ENCODE measurements around the gene OSBPL10.
"Not testable (repeated sequence)": the region's sequence is repeated elsewhere in the genome, so short reads cannot be mapped to it uniquely, and the experiment has no call there.

OSBPL10 gene, protein sequence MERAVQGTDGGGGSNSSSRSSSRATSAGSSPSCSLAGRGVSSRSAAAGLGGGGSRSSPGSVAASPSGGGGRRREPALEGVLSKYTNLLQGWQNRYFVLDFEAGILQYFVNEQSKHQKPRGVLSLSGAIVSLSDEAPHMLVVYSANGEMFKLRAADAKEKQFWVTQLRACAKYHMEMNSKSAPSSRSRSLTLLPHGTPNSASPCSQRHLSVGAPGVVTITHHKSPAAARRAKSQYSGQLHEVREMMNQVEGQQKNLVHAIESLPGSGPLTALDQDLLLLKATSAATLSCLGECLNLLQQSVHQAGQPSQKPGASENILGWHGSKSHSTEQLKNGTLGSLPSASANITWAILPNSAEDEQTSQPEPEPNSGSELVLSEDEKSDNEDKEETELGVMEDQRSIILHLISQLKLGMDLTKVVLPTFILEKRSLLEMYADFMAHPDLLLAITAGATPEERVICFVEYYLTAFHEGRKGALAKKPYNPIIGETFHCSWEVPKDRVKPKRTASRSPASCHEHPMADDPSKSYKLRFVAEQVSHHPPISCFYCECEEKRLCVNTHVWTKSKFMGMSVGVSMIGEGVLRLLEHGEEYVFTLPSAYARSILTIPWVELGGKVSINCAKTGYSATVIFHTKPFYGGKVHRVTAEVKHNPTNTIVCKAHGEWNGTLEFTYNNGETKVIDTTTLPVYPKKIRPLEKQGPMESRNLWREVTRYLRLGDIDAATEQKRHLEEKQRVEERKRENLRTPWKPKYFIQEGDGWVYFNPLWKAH

GRCh38 chr3:31981206-31982181 lies at the start of gene OSBPL10, which contains the start of gene ZNF860:
Gene OSBPL10, minus strand, starts transcription at chr3:31981262. Its CDS starts 83 bp downstream, at chr3:31981179.
Gene ZNF860, plus strand, starts transcription at chr3:31981750. Its CDS starts 7,330 bp downstream, at chr3:31989080.
- peak in 51 of 56 donors; percentile 8 to 81 (median 53) for DNase-seq

DNA sequence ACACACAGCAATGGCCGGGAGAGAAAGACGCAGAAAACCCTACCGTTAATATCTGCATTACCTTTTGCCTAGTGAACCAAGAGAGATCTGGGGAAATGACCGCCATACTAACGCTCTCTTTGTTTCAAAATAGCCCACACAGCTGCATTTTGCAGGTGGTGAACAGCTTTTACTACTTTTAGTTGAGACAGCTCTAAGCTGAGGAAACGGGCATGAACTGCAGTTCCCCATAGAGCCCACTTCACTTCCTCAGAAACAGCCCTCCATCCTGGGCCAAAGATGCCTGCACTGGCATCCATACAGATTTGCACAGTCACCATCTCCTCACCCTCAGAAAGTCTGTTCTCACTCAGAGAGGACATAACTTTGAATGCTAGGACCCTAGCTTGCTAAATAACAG lies 45.5 kb upstream of the OSBPL10 start:
- peak in 1 of 56 donors; percentile 3 for DNase-seq

GRCh38 chr3:32022947-32023346 lies 41.9 kb upstream of the OSBPL10 start:
- DNase-seq = no peak

DNA sequence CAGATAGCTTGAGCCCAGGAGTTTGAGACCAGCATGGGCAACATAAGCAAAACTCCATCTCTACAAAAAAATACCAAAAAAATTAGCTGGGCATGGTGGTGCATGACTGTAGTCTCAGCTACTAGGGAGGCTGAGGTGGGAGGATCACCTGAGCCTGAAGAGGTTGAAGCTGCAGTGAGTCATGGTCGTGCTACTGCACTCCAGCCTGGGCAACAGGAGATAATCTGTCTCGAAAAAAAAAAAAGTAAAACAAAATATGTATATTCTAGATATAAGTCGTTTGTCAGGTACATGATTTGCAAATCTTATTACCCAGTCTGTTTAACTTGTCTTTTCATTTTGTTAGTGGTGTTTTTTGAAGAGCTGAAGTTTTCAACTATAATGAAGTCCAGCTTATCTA lies 40.7 kb upstream of the OSBPL10 start:
- no peak for DNase-seq

DNA sequence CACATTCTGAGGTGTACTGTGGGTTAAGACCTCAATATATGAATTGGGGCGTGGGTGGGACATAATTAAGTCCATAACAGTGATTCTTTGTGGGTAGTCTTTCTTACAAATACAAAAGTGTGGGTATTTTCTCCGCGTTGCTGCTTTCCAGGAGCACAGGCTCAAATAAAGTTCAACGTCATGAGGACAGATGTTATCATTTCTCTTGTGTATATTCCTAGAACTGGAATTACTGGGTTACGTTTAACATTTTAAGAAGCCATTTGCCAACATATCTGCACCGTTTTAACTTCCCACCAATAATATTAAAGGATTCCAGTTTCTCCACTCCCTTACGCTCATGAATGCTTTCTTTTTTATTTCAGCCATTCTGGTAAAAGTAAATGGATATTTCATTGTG lies 40.1 kb upstream of the OSBPL10 start:
- no peak for DNase-seq

DNA sequence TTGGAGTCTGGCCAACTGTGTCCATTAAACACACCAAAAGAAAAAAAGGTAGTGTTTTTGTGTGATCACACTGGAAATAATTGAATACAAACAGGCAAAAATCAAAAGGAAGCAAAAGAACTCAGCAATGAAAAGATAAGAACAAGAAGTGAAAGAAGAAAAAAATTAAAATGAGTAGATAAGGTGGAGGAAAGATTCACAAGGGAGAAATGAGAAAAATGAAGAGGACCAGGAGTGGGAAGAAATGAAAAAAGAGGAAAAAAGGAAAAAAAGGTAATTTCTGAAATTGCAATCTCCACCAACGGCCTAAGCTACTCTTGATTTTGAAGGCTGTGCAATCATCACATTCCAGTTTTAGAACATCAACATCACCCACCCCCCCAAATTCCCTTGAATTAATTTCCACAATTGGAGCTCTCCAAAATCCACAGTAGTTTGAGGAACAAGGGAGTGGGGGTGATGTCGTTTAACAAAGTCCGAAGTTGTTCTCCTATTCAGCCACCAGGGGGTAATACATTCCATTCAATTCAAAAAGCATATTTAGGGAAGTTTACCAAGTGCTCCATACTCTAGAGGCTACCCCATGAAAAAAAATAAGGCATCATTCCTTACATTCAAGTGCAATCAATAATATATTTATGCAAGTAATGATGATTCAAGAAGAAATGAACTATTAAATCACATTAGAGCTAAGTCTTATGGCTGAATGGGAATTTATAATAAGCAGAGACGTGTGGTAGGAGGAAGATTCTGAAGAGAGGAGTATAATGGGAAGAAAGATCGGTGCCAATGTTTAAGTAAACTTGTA lies 37.9 kb upstream of the OSBPL10 start:
- peak in 4 of 56 donors; percentile 2 to 30 (median 10) for DNase-seq

- DNase-seq = no peak
These were observed 36.2 kb upstream of the OSBPL10 start for GRCh38 chr3:32017286-32017685.

GRCh38 chr3:32015638-32016037 lies 34.6 kb upstream of the OSBPL10 start:
- not testable (repeated sequence) for DNase-seq

DNA sequence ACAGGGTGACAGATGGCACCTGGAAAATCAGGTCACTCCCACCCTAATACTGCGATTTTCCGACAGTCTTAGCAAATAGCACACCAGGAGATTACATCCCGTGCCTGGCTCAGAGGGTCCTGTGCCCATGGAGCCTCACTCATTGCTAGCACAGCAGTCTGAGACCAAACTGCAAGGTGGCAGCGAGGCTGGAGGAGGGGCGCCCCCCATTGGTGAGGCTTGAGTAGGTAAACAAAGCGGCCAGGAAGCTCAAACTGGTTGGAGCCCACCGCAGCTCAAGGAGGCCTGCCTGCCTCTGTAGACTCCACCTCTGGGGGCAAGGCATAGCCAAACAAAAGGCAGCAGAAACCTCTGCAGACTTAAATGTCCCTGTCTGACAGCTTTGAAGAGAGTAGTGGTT lies 29.6 kb upstream of the OSBPL10 start:
- not testable (repeated sequence) for DNase-seq

DNA sequence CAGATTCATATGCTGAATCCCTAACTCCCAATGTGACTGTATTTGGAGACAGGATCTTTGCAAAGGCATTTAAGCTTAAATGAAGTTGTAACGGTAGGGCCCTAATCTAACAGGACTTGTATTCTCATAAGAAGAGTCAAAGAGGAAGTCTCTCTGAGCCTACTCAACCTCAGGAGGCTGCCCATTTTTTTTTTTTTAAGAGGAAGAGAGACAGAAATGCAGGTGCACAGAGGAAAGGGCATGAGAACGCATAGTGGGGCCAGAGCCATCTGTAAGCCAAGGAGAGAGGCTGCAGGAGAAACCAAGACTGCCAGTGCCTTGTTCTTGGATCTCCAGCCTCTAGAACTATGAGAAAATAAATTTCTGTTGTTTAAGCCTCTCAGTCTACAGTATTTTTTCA lies 28.9 kb upstream of the OSBPL10 start:
- DNase-seq = no peak

DNA sequence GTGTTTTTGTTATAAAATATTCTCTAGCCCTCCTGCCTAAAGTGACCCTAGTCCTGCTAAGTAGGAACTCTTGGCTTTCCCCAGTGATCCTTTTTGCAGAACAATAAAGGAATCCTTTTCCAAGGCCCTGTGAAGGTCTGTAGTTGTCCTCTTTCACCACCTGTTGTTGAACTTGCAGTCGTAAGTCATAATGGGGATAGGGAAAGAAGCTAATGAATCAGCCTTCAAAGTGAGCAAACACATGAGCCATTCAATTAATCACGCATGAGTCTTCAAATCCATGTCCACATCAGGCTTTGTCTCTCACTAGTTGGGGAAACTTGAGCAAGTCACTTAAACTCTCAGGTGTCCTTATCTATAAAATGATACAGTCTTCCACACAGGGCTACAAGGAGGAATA lies 28.0 kb upstream of the OSBPL10 start:
- no peak for DNase-seq

- no peak for DNase-seq
These were observed 23.2 kb upstream of the OSBPL10 start for GRCh38 chr3:32004113-32004765.

DNA sequence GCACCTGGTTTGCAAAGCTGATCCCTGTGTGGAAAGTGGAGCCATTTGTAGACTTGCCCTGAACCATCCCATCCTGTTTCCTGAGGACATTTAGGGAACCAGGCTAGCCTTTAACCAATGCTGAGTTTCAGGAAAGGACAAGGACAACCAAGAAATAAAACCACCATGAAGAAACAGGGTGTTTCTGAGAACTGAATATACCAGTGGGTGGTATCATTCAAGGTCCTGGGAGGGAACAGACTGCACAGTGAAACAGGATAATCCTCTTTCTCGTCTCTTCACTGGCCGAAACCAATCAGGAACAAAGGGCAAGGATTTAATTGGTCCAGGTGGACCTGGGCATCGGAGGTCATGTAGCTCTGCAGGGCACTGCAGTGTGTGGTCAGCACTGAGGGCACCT lies 22.3 kb upstream of the OSBPL10 start:
- no peak for DNase-seq

- DNase-seq = no peak
These were observed 21.7 kb upstream of the OSBPL10 start for GRCh38 chr3:32002561-32003368.

DNA sequence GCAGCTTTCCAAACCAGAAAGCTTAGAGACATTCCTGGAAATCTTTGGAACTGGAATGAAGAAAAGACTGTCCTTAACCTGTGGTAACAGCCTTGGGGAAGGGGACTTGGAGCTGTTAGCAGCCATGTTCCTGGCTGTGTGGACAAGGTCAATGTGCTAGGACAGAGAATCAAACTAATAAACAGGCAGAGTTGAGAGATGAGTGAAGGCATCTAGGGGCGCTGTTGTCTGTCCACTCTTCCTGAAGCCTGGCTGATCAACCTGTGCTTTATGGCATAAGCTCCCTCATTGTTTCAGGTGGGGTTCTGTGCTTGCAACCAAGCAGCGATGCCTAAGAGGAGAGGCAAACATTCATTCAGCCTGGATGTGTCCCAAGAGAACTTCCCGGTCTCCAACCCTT lies 19.8 kb upstream of the OSBPL10 start:
- no peak for DNase-seq

DNA sequence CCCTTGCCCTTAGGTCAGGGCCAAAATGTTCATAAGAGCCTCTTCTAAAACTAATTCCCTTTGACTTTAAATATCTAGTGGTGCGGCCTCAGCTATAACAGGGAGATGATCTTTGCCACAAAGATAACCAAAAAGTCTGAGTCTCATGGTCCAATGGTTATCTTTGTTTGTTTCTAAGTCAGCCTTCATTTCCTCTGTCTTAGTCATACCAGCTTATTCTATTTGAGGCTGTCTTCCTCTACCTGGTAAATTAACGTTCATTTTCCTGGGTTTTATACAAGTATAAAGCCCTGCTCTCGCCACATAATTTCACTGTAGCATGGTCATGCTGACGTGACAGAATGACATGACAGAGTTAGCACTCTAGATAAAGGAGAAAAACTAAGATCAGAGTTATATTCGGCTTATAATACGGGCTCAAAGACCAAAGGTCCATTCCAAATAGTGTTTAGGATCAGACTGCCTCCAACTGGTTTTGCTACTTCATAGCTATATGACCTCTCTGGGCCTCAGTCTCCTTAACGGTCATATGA lies 18.9 kb upstream of the OSBPL10 start:
- no peak for DNase-seq

DNA sequence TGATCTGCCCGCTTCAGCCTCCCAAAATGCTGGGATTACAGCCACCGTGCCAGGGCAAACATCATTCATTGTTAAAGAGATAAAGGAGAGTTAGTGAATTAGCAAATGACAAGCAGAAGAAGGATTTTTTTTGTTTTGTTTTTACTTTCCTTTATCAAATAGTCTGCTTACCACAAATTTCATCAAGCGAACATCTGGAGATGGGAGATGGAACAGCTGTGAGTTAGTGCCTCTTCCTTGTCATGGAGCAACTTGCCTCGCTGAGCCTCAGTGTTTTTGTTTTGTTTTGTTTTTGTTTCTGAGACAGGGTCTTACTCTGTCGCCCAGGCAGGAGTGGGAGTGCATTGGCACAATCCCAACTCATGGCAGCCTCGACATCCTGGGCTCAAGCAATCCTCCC lies 16.4 kb upstream of the OSBPL10 start:
- DNase-seq = no peak

DNA sequence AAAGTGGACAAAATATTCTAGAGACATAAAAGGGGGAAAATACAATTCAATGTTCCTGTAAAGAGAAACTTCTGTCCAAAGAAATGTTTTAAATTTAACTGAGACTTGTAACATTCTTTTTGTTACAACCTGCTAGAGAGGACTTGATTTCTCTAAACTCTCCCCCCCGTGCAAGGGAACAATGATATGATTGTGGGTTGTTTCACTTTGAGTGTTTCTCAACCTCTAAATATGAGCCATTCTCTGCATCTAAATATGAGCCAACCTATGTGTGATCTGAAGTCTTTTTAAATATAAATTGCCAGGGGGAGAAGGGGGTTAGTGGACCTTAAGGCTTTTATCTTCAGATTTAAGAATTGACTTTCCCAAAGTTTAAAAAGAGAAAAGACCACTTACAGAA lies 15.1 kb upstream of the OSBPL10 start:
- no peak for DNase-seq

- not testable (repeated sequence) for DNase-seq
These were observed 14.0 kb upstream of the OSBPL10 start for GRCh38 chr3:31995026-31995425.
